NB4 (cell line): Measurements from ENCODE around the gene PGAM2.

Experiments used
- CTCF ChIP-seq: IDR thresholded peaks from one replicate; pipeline ENCODE4 v1.5.1; 2012; ENCODE audit warnings: low read depth, low read length
- MAX ChIP-seq: IDR thresholded peaks from 2 replicates; pipeline ENCODE4 v1.6.1; 2011; ENCODE audit warnings: low read depth, low read length
- POLR2A ChIP-seq: IDR thresholded peaks from 2 replicates; pipeline ENCODE4 v1.6.1; 2011; ENCODE audit warnings: mild to moderate bottlenecking; ENCODE audit not compliant: insufficient read length; ENCODE audit errors: extremely low read depth

DNA sequence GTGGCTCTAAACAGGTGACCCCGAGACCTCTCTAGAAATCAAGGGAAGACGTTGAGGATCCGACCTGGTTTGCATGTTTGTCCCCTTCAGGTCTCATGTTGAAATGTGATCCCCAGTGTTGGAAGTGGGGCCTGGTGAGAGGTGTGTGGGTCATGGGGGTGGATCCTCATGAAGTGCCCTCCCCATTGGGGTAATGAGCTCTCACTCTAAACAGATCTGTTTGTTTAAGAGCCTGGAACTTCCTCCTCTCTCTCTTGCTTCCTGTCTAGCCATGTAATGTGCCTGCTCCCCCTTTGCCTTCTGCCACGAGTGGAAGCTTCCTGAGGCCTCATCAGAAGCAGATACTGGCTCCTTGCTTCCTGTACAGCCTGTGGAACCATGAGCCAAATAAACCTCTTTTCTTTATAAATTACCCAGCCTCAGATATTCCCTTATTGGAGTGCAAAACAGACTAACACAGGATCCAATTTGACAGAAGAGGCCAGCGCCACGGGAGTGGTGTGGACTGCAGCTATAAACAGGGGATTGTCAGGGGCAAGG lies 27.8 kb upstream of the PGAM2 start:
- TF ChIP-seq CTCF (no peak), MAX (no peak), POLR2A (no peak)
